Breast epithelium (tissue), 3 donors: ENCODE results near the gene FIZ1.

Experiments used
- CTCF ChIP-seq, 3 donors: fragments of 450-650 bp; IDR thresholded peaks; one replicate each; pipeline ENCODE4 v1.5.1; 2016 to 2017; ENCODE audit warnings: antibody characterized with exemption in 3 of 3, mild to moderate bottlenecking in 3 of 3, moderate library complexity in 3 of 3
- POLR2A ChIP-seq: fragments of 450-650 bp; IDR thresholded peaks from one replicate; pipeline ENCODE4 v1.6.1; 2016; ENCODE audit warnings: antibody characterized with exemption, mild to moderate bottlenecking, moderate library complexity

GRCh38 chr19:55578761-55579747 is 20.3 kb downstream of the FIZ1 start:
- TF ChIP-seq CTCF (IDR thresholded peaks at IDR 0.05), result no peak
- no peak for TF ChIP-seq POLR2A
